ENCODE data around the gene FRMD4A.

- TF ChIP-seq EZH2 (IDR thresholded peaks at IDR 0.05; ENCODE audit: insufficient read depth, poor library complexity, severe bottlenecking) (no peak), EZH2phosphoT487 (IDR thresholded peaks at IDR 0.05; ENCODE audit: insufficient read depth, low read depth) (no peak)
Observed at GRCh38 chr10:13883636-13884444, 446.9 kb downstream of the FRMD4A start.
